GM23338 (cell line): Measurements from ENCODE around the gene GLMN. TPM values are rescaled to one million over a fixed set of nuclear protein-coding genes. Genes with fewer than 3 reads are reported as not detected.

ENCODE experiments used
- ATAC-seq: fragments of 200-7000 bp; cut with Tn5 transposase; 3 replicates; pipeline ENCODE4 v1.9.1; 2020
- DNase-seq: peaks from one replicate; pipeline ENCODE4 v3.0.0-alpha.2; 2015; ENCODE audit warnings: low spot score
- H2AFZ ChIP-seq: fragments of 200-600 bp; sonication (generic); 2 replicates; pipeline ENCODE4 v1.8.0; 2016; ENCODE audit warnings: antibody characterized with exemption, mild to moderate bottlenecking, moderate library complexity
- H3F3A ChIP-seq: fragments of 200-600 bp; sonication (generic); replicated peaks from 2 replicates; pipeline ENCODE4 v1.8.0; 2017; ENCODE audit warnings: antibody characterized with exemption, mixed run types, low read depth
- H3K27ac ChIP-seq: fragments of 200-600 bp; sonication (generic); 2 replicates; pipeline ENCODE4 v1.6.1; 2016; ENCODE audit warnings: low read depth
- H3K27me3 ChIP-seq: fragments of 200-600 bp; sonication (generic); 2 replicates; pipeline ENCODE4 v1.8.0; 2016; ENCODE audit warnings: mild to moderate bottlenecking, mixed run types, moderate library complexity; ENCODE audit not compliant: insufficient read depth
- H3K36me3 ChIP-seq: fragments of 200-600 bp; sonication (generic); 2 replicates; pipeline ENCODE4 v1.8.0; 2016; ENCODE audit warnings: mild to moderate bottlenecking; ENCODE audit not compliant: insufficient read depth
- H3K4me1 ChIP-seq: fragments of 200-600 bp; sonication (generic); 2 replicates; pipeline ENCODE4 v1.8.0; 2016; ENCODE audit warnings: mild to moderate bottlenecking, moderate library complexity; ENCODE audit not compliant: insufficient read depth
- H3K4me2 ChIP-seq: fragments of 200-600 bp; sonication (generic); 2 replicates; pipeline ENCODE4 v1.7.1; 2017; ENCODE audit warnings: mixed run types
- H3K4me3 ChIP-seq: fragments of 200-600 bp; sonication (generic); 2 replicates; pipeline ENCODE4 v1.6.1; 2016; ENCODE audit warnings: mixed run types
- H3K79me2 ChIP-seq: fragments of 200-600 bp; sonication (generic); replicated peaks from 2 replicates; pipeline ENCODE4 v1.8.0; 2017; ENCODE audit warnings: mild to moderate bottlenecking; ENCODE audit not compliant: insufficient read depth
- H3K9me2 ChIP-seq: fragments of 200-600 bp; sonication (generic); 2 replicates; pipeline ENCODE4 v1.8.0; 2017; ENCODE audit not compliant: insufficient read depth
- H4K20me1 ChIP-seq: fragments of 200-600 bp; sonication (generic); replicated peaks from 2 replicates; pipeline ENCODE4 v1.8.0; 2017; ENCODE audit warnings: mild to moderate bottlenecking; ENCODE audit not compliant: insufficient read depth
- H3K27ac Mint-ChIP-seq: 2 replicates; pipeline ENCODE4 v1.8.0; 2020; ENCODE audit warnings: inconsistent platforms, mild to moderate bottlenecking, moderate library complexity, mixed read lengths
- H3K27me3 Mint-ChIP-seq: 3 replicates; pipeline ENCODE4 v1.8.0; 2022; ENCODE audit warnings: low read depth, mild to moderate bottlenecking, moderate library complexity, mixed read lengths, inconsistent platforms; ENCODE audit not compliant: insufficient read depth, poor library complexity
- H3K36me3 Mint-ChIP-seq: 3 replicates; pipeline ENCODE4 v1.8.0; 2021; ENCODE audit warnings: low read depth, mild to moderate bottlenecking, inconsistent platforms, moderate library complexity, mixed read lengths
- H3K4me1 Mint-ChIP-seq: 3 replicates; pipeline ENCODE4 v1.8.0; 2020; ENCODE audit warnings: mild to moderate bottlenecking, inconsistent platforms, mixed read lengths
- H3K4me3 Mint-ChIP-seq: 3 replicates; pipeline ENCODE4 v1.8.0; 2021; ENCODE audit warnings: moderate library complexity, mild to moderate bottlenecking, inconsistent platforms, mixed read lengths
- H3K9me3 Mint-ChIP-seq: 3 replicates; pipeline ENCODE4 v1.8.0; 2020; ENCODE audit warnings: moderate library complexity, mild to moderate bottlenecking, inconsistent platforms, mixed read lengths
- CREB1 ChIP-seq: fragments of 250-450 bp; sonication (Bioruptor Pico); IDR thresholded peaks from 2 replicates; pipeline ENCODE4 v1.5.0; 2020; ENCODE audit warnings: low read depth, mild to moderate bottlenecking, moderate library complexity
- EZH2 ChIP-seq: fragments of 200-600 bp; sonication (generic); IDR thresholded peaks from one replicate; pipeline ENCODE4 v1.8.0; 2017; ENCODE audit warnings: antibody characterized with exemption, mild to moderate bottlenecking, low read depth; ENCODE audit not compliant: unreplicated experiment
- EZH2phosphoT487 ChIP-seq: fragments of 200-600 bp; sonication (generic); IDR thresholded peaks from one replicate; pipeline ENCODE4 v1.8.1; 2018; ENCODE audit warnings: antibody characterized with exemption; ENCODE audit not compliant: unreplicated experiment
- JUNB ChIP-seq: IDR thresholded peaks from one replicate; pipeline ENCODE4 v1.6.1; 2016; ENCODE audit warnings: antibody characterized with exemption; ENCODE audit not compliant: unreplicated experiment
- NANOG ChIP-seq: IDR thresholded peaks from 2 replicates; pipeline ENCODE4 v1.6.1; 2016; ENCODE audit warnings: antibody characterized with exemption, borderline replicate concordance
- POLR2AphosphoS5 ChIP-seq: IDR thresholded peaks from 2 replicates; pipeline ENCODE4 v1.6.1; 2016; ENCODE audit warnings: antibody characterized with exemption, low read depth
- STAT1 ChIP-seq: IDR thresholded peaks from one replicate; pipeline ENCODE4 v1.6.1; 2016; ENCODE audit warnings: antibody characterized with exemption; ENCODE audit not compliant: unreplicated experiment
- ZNF114 ChIP-seq: fragments of 250-450 bp; sonication (Bioruptor Pico); IDR thresholded peaks from 2 replicates; pipeline ENCODE4 v1.5.0; 2020; ENCODE audit warnings: mild to moderate bottlenecking, moderate library complexity
- polyA plus RNA-seq: library from polyadenylated mRNA; unstranded; fragments of >200 nt; fragmentation: Nextera tagmentation; extraction: Ambion mirVana; gene quantifications from 2 replicates; pipeline ENCODE4 v1.2.1, GENCODE V29; 2016
- total RNA-seq: library from RNA; depleted of rRNA; stranded (reverse); fragments of >200 nt; shearing (Covaris generic); gene quantifications from 2 replicates; pipeline ENCODE4 v1.2.3, GENCODE V29; 2014
- TF ChIP-seq, protein P1 (sequence below): IDR thresholded peaks from one replicate; pipeline ENCODE4 v1.6.1; 2018; ENCODE audit warnings: antibody characterized with exemption; ENCODE audit not compliant: unreplicated experiment
- TF ChIP-seq, protein P2 (sequence below), 2 experiments: fragments of 200-600 bp in 1 of 2; sonication (generic) in 1 of 2; conservative IDR thresholded peaks; 2 replicates each; pipeline versions ENCODE4 v1.5.1 to v1.6.1; 2016 to 2017; ENCODE audit warnings: antibody characterized with exemption in 2 of 2, low read depth in 2 of 2, mild to moderate bottlenecking in 2 of 2, moderate library complexity in 1 of 2
- TF ChIP-seq, protein P3 (sequence below): IDR thresholded peaks from 2 replicates; pipeline ENCODE4 v1.6.1; 2016; ENCODE audit warnings: antibody characterized with exemption

Gene GLMN
- total and polyA plus RNA-seq, 2 experiments from 2014 or later, result 36.8 to 49.9 TPM

DNA sequence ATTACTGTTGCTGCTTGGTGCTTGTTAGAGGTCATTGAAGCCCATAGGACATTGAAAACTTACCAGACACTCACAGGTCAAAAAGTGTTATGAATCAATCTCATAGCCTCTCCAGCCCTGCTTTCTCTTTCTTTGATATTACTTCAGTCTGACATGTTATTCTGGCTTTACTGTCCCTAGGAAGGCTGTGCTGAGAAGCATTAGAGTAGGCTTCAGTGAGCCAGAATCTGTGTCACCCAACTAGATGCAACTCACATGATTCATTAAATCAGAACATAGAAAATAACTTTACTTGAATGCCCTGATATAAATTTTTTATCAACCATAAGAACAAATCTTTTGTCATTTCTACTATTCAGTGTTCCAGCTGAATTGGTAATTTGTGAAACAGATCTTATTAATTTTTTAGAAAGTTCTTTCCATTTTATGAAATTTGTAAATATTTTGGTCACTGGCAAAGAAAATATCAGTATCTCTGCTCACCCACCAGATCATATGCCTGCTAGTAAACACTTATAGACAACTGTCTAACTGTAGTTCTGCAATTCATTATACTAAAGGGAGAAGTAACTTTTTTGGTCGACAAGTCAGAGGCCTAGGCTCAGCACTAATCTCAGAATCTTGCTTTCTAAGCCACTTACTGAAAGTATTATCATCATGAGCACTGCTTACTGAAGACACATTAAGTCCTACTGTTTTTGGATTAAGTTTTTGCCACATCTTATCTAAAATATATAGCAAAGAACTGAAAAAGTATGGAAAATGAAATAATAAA, 48.3 kb upstream of the GLMN start:
- DNase-seq, result no peak
- TF ChIP-seq CREB1 (CRISPR knock-in tag) (no peak), JUNB (no peak), POLR2AphosphoS5 (no peak), NANOG (no peak), EZH2 (no peak), ZNF114 (CRISPR knock-in tag) (no peak), STAT1 (no peak)
- TF ChIP-seq, protein P1, sequence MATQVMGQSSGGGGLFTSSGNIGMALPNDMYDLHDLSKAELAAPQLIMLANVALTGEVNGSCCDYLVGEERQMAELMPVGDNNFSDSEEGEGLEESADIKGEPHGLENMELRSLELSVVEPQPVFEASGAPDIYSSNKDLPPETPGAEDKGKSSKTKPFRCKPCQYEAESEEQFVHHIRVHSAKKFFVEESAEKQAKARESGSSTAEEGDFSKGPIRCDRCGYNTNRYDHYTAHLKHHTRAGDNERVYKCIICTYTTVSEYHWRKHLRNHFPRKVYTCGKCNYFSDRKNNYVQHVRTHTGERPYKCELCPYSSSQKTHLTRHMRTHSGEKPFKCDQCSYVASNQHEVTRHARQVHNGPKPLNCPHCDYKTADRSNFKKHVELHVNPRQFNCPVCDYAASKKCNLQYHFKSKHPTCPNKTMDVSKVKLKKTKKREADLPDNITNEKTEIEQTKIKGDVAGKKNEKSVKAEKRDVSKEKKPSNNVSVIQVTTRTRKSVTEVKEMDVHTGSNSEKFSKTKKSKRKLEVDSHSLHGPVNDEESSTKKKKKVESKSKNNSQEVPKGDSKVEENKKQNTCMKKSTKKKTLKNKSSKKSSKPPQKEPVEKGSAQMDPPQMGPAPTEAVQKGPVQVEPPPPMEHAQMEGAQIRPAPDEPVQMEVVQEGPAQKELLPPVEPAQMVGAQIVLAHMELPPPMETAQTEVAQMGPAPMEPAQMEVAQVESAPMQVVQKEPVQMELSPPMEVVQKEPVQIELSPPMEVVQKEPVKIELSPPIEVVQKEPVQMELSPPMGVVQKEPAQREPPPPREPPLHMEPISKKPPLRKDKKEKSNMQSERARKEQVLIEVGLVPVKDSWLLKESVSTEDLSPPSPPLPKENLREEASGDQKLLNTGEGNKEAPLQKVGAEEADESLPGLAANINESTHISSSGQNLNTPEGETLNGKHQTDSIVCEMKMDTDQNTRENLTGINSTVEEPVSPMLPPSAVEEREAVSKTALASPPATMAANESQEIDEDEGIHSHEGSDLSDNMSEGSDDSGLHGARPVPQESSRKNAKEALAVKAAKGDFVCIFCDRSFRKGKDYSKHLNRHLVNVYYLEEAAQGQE, result no peak
- TF ChIP-seq, protein P2, sequence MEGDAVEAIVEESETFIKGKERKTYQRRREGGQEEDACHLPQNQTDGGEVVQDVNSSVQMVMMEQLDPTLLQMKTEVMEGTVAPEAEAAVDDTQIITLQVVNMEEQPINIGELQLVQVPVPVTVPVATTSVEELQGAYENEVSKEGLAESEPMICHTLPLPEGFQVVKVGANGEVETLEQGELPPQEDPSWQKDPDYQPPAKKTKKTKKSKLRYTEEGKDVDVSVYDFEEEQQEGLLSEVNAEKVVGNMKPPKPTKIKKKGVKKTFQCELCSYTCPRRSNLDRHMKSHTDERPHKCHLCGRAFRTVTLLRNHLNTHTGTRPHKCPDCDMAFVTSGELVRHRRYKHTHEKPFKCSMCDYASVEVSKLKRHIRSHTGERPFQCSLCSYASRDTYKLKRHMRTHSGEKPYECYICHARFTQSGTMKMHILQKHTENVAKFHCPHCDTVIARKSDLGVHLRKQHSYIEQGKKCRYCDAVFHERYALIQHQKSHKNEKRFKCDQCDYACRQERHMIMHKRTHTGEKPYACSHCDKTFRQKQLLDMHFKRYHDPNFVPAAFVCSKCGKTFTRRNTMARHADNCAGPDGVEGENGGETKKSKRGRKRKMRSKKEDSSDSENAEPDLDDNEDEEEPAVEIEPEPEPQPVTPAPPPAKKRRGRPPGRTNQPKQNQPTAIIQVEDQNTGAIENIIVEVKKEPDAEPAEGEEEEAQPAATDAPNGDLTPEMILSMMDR (conservative IDR thresholded peaks at IDR 0.05; ENCODE audit: low read depth in 2 of 2), result no peak
- Histone ChIP-seq H3K79me2 (no peaks in the 10 kb centered on the region), H3K9me2 (no peaks in the 10 kb centered on the region), H3K4me1 (no peaks in the 10 kb centered on the region), H3K4me2 (no peak overlapping the region), H3K4me3 (no peak overlapping the region), H2AFZ (no peak overlapping the region), H3F3A (no peaks in the 10 kb centered on the region), H3K27ac (no peak overlapping the region), H4K20me1 (0 out of 2 replicates have a peak, but pooled peaks cover 5% of the 10 kb centered on the region), H3K36me3 (0 out of 2 replicates have a peak, but pooled peaks cover 7% of the 10 kb centered on the region), H3K27me3 (no peaks in the 10 kb centered on the region)
- no peaks in the 10 kb centered on the region for H3K4me1 Mint-ChIP-seq
- peaks cover 15% of the 10 kb centered on the region; the same call in 2 of the 3 replicates for H3K36me3 Mint-ChIP-seq
- ATAC-seq, result no peak
- no peak overlapping the region for H3K4me3 Mint-ChIP-seq
- H3K27ac Mint-ChIP-seq, result no peak overlapping the region
- no peaks in the 10 kb centered on the region for H3K27me3 Mint-ChIP-seq
- no peaks in the 10 kb centered on the region for H3K9me3 Mint-ChIP-seq

DNA sequence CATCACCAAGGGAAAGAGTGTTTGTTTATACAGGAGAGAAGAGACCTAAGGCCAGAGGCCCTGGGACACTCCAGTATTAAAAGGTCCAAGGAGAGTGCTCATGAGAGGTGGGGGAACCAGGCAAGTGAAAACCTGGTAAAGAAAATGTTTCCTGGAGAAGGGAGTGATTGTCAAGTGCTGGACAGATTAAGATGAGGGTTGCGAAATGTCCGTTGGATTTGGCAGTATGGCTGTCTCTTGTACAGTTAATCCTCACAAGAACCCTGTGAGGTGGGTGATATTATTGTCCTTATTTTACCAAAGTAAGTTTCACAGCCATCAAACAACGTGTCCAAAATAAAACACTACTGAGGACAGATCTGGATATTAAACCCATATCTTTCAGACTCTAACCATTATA, 44.3 kb upstream of the GLMN start:
- Mint-ChIP-seq H3K4me3 (no peak overlapping the region), H3K36me3 (peaks cover 3% of the 10 kb centered on the region; the same call in 1 of the 3 replicates), H3K27ac (no peak overlapping the region), H3K27me3 (no peaks in the 10 kb centered on the region), H3K9me3 (no peaks in the 10 kb centered on the region), H3K4me1 (no peaks in the 10 kb centered on the region)
- Histone ChIP-seq H3K4me2 (no peak overlapping the region), H3K4me3 (no peak overlapping the region), H3K4me1 (no peaks in the 10 kb centered on the region), H3K27ac (no peak overlapping the region), H3K9me2 (no peaks in the 10 kb centered on the region), H3K36me3 (no peaks in the 10 kb centered on the region), H3K27me3 (no peaks in the 10 kb centered on the region), H4K20me1 (0 out of 2 replicates have a peak, but pooled peaks cover 5% of the 10 kb centered on the region), H3F3A (no peaks in the 10 kb centered on the region), H2AFZ (no peak overlapping the region), H3K79me2 (no peaks in the 10 kb centered on the region)
- DNase-seq, result no peak
- ATAC-seq, result no peak
- no peak for TF ChIP-seq CREB1 (CRISPR knock-in tag)
- no peak for TF ChIP-seq EZH2phosphoT487
- TF ChIP-seq, protein P2 (conservative IDR thresholded peaks at IDR 0.05; ENCODE audit: low read depth in 2 of 2), result no peak
- TF ChIP-seq, protein P3, sequence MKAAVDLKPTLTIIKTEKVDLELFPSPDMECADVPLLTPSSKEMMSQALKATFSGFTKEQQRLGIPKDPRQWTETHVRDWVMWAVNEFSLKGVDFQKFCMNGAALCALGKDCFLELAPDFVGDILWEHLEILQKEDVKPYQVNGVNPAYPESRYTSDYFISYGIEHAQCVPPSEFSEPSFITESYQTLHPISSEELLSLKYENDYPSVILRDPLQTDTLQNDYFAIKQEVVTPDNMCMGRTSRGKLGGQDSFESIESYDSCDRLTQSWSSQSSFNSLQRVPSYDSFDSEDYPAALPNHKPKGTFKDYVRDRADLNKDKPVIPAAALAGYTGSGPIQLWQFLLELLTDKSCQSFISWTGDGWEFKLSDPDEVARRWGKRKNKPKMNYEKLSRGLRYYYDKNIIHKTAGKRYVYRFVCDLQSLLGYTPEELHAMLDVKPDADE, result no peak
